Epithelial cell of esophagus (primary cell): ENCODE results near the gene GPC6.
A peak's percentile ranks its signal among the peaks of the same experiment; 100 is the strongest.

ENCODE experiments used
- DNase-seq: peaks from one replicate; pipeline ENCODE4 v3.0.0; 2010; ENCODE audit warnings: low read depth
- H3K4me3 ChIP-seq: 2 replicates; pipeline ENCODE4 v1.5.1; 2011; ENCODE audit warnings: mild to moderate bottlenecking, low read length, control low read depth
- TF ChIP-seq, protein P1 (sequence below): IDR thresholded peaks from 2 replicates; pipeline ENCODE4 v1.5.1; 2011; ENCODE audit warnings: low read depth, mild to moderate bottlenecking, low read length, control low read depth, inconsistent platforms; ENCODE audit not compliant: insufficient read depth; ENCODE audit errors: missing control alignments

Gene GPC6

DNA sequence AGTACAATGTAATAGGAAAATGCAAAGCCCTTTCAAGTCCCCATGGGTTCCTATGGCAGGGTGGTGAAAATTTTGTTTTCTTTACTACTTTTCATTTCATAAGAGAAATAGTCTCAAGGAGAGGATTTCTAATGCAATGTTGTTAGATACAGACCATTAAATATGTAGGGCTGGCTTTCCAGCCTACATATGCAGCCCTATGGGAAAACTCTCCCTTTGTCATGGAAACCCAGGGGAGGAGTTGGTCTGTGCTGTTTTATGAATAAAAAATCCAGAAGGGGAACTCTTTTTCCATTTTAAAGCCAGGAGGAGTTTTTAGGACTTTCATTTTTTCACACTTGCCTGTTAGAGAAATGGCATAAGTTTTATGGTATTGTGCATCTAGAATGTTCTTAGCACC is 1133.3 kb downstream of the GPC6 start:
- TF ChIP-seq, protein P1, sequence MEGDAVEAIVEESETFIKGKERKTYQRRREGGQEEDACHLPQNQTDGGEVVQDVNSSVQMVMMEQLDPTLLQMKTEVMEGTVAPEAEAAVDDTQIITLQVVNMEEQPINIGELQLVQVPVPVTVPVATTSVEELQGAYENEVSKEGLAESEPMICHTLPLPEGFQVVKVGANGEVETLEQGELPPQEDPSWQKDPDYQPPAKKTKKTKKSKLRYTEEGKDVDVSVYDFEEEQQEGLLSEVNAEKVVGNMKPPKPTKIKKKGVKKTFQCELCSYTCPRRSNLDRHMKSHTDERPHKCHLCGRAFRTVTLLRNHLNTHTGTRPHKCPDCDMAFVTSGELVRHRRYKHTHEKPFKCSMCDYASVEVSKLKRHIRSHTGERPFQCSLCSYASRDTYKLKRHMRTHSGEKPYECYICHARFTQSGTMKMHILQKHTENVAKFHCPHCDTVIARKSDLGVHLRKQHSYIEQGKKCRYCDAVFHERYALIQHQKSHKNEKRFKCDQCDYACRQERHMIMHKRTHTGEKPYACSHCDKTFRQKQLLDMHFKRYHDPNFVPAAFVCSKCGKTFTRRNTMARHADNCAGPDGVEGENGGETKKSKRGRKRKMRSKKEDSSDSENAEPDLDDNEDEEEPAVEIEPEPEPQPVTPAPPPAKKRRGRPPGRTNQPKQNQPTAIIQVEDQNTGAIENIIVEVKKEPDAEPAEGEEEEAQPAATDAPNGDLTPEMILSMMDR = no peak
- no peak overlapping the region for H3K4me3 ChIP-seq
- no peak for DNase-seq

DNA sequence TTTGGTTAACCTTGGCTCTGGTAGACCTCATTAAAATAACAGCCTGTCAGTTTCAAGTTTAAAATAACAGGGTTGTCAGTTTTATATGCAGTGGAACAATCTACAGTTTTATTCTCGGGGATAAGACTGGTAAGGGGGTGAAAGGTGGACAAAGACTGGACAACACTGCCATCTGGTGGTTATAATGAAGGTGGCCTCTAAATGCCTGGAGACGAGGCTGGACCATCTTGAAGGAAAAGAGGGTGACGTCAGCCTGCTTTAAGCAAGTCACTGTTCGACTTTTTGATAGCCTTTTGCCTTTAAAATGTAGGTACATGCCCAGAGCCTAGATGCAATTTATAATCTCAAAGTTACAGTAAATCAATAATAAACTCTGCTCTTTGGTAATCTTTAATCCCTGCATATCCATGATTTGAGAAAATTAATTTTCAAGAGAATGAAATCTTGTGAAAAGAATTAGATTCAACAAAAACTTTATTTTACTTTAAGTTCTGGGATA is 1135.9 kb downstream of the GPC6 start:
- TF ChIP-seq, protein P1 = peak; percentile 81
- DNase-seq = peak; percentile 89
- no peak overlapping the region for H3K4me3 ChIP-seq

DNA sequence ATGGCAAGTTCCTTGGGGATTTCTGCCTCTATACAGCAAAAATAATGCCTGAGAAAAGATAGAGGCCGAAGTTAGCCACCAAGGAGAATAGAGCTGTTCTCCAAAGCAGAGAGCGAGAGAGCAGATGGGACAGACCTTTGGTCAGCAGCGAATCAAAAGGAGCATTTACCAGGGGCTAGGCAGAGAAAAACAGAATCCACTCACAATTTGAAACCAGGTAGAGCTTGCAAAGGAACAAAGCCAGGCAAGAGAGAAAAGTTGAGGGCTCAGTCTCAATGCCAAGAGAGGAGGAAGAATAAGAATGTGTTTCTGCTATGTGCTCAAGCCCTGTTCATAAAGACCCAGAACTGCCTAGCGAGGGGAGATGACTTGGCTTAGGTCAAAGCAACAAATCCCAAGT is 1140.1 kb downstream of the GPC6 start:
- no peak for DNase-seq
- TF ChIP-seq, protein P1 = no peak
- H3K4me3 ChIP-seq = no peak overlapping the region

DNA sequence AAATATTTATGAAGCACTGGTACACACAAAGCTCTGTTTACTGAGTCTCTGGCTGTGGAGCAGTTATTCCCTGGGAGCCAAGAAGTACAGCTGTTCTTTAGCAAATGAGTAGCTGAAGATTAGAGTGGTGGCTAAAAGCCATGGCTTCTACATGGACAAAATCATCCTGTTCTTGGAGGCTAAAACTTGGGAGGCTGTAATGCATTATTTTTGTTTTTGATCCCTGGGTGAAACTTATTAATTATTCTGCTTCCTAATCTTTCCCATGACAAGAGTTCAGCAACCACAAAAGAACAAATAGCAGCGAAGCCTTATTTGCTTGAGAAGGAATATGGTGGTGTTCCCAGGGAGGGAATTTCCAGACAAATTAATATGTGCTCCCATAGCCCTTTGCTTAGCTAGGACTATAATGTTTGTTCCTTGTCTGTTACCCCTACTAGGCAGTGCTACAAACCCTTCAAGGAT is 1143.4 kb downstream of the GPC6 start:
- TF ChIP-seq, protein P1 = no peak
- DNase-seq = no peak
- no peak overlapping the region for H3K4me3 ChIP-seq

DNA sequence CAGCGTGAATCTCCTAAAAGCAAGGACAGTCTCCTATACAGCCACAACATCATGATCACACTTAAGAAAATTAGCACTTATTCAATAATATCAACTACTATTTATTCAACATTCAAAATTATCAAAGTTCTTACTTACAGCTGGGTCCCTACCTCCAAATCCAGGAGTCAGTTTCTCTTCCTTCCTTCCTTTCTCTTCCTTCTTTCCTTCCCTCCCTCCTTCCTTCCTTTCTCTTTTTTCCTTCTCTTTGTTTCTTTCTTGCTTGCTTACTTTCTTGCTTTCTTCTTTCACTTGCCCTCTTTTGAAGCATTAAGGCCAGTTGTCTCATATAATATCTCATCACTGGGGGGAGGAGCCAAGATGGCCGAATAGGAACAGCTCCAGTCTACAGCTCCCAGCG is 1145.2 kb downstream of the GPC6 start:
- no peak overlapping the region for H3K4me3 ChIP-seq
- TF ChIP-seq, protein P1 = no peak
- DNase-seq = no peak

DNA sequence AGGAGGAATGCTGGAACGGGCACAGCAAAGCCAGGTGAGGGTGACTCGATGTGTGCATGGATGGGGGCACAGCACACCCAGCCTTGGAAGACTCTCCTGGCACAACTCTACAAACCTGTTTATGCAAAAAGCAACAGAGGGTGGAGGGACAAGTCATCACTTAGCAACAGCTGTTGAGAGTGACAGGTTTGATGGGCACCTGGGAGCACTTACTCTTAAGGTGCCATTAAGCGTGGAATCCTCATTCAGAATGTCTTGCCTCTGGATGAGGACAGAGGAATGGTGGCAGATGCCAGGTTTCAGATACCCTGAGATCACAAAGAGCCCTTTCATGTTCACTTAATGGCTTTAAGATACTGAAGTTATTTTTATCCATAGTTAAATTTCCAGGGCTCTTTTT is 1155.9 kb downstream of the GPC6 start:
- DNase-seq = no peak
- H3K4me3 ChIP-seq = no peak overlapping the region
- TF ChIP-seq, protein P1 = no peak

DNA sequence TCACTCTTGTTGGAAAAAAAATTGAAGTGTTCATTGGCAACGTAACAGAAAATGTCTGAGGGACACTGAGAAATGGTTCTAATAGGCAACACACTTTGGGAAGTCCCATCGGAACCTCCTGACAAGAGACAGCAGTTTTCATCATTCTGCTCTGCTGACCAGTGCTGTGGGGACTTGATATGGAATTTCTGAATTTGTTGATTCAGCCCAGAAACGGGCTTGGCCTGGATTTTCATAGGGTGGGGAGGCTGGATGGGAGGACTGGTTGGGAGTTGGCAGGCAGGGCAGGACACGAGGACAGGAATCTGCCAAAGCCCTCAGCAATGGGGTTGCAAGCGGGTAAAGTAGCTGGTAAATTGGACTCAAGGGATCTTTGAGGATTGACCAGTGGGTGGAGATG is 1156.4 kb downstream of the GPC6 start:
- TF ChIP-seq, protein P1 = no peak
- H3K4me3 ChIP-seq = no peak overlapping the region
- DNase-seq = no peak
